CD4-positive, CD25-positive, alpha-beta regulatory T cell (primary cell): ENCODE data around the gene LCN1. TPM values are rescaled to one million over a fixed set of nuclear protein-coding genes. Genes with fewer than 3 reads are reported as not detected.

ENCODE experiments used
- ATAC-seq, 2 donors: fragments of 150-1000 bp; cut with Tn5 transposase; one replicate each; pipeline ENCODE4 v1.10.0; 2021; ENCODE audit warnings: low read depth in 2 of 2, moderate number of reproducible peaks in 2 of 2, moderate library complexity in 1 of 2
- DNase-seq, 3 donors: peaks; one replicate each; pipeline versions ENCODE4 v3.0.0 to v3.0.0-alpha.2; 2012 to 2022; ENCODE audit warnings: mixed read lengths in 1 of 3
- H3K27ac ChIP-seq: one replicate; pipeline ENCODE4 v1.7.0; 2013; ENCODE audit warnings: mild to moderate bottlenecking, low read length; ENCODE audit not compliant: insufficient read depth, poor library complexity, severe bottlenecking
- H3K27me3 ChIP-seq: one replicate; pipeline ENCODE4 v1.7.0; 2013; ENCODE audit warnings: low read length; ENCODE audit not compliant: control insufficient read depth, insufficient read depth
- H3K36me3 ChIP-seq: one replicate; pipeline ENCODE4 v1.7.0; 2013; ENCODE audit warnings: mild to moderate bottlenecking, low read length, moderate library complexity; ENCODE audit not compliant: control insufficient read depth, insufficient read depth
- H3K4me1 ChIP-seq: 2 replicates; pipeline ENCODE4 v1.7.0; 2013; ENCODE audit warnings: mild to moderate bottlenecking, low read length; ENCODE audit not compliant: insufficient read depth, control insufficient read depth, poor library complexity, severe bottlenecking
- H3K4me3 ChIP-seq: one replicate; pipeline ENCODE4 v1.7.0; 2013; ENCODE audit warnings: low read depth, mild to moderate bottlenecking, low read length, moderate library complexity
- H3K9me3 ChIP-seq, 2 experiments: 1 replicate in 1 of 2; 2 replicates in 1 of 2; pipeline ENCODE4 v1.7.0; 2013; ENCODE audit warnings: low read length in 2 of 2, mild to moderate bottlenecking in 1 of 2, moderate library complexity in 1 of 2; ENCODE audit not compliant: control insufficient read depth in 2 of 2
- H3K27ac Mint-ChIP-seq, 3 donors: one replicate each; pipeline ENCODE4 v1.8.0; 2020 to 2022; ENCODE audit warnings: mild to moderate bottlenecking in 3 of 3, mixed read lengths in 3 of 3, moderate library complexity in 2 of 3
- H3K27me3 Mint-ChIP-seq: one replicate; pipeline ENCODE4 v1.8.0; 2022; ENCODE audit warnings: mild to moderate bottlenecking, mixed read lengths
- H3K36me3 Mint-ChIP-seq: one replicate; pipeline ENCODE4 v1.8.0; 2020; ENCODE audit warnings: mixed read lengths
- H3K4me1 Mint-ChIP-seq, 4 donors: one replicate each; pipeline ENCODE4 v1.8.0; 2020 to 2022; ENCODE audit warnings: mixed read lengths in 4 of 4, mild to moderate bottlenecking in 1 of 4
- H3K4me3 Mint-ChIP-seq, 4 donors: one replicate each; pipeline ENCODE4 v1.8.0; 2020 to 2022; ENCODE audit warnings: mild to moderate bottlenecking in 4 of 4, mixed read lengths in 4 of 4, moderate library complexity in 3 of 4
- H3K9me3 Mint-ChIP-seq, 7 donors: one replicate each; pipeline ENCODE4 v1.8.0; 2020 to 2022; ENCODE audit warnings: mixed read lengths in 7 of 7, mild to moderate bottlenecking in 3 of 7, moderate library complexity in 2 of 7
- polyA plus RNA-seq, 4 donors: library from polyadenylated mRNA; unstranded; fragments of 300-500 nt; fragmentation: Illumina TruSeq; gene quantifications; one replicate each; pipeline ENCODE4 v1.2.3, GENCODE V29; 2021
- total RNA-seq: library from RNA; stranded (reverse); gene quantifications from one replicate; pipeline ENCODE4 v1.2.3, GENCODE V29; 2022

LCN1 gene
- total and polyA plus RNA-seq, 5 donors from 2014 or later, result not detected

DNA sequence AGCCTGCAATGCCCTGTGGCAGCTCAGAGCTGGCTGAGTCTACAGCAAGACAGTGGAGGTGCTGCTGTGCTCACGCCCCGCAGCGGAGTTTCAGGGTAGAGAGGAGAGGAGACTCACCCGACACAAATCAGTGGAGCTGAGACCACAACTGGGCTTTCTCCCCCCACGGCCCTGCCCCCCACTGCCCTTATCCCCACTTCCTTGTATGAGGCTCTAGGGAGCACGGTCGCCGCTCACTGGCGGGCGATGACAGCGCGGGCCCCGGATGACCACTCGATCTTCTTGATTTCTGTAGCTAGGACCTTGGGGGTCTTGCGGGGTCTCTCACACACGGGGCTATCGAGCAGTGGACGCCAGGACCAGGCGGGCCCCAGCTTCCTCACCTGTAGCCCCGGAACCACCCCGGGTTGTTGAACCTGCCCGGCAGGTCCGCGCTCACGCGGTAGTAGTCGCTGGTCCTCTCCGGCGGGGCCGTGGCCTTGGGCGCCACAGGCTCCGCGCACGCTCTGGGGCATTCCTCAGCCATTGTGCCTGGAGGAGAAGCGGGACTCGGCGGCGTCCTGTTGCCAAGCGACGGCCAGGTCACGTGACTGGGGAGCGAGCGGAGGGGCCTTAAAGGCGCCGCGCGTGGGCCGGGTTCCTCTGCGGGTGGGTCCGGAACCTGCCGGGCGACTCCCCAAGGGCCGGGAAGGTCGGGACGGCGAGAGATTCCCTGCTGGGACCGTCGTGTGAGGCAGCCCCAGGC, 21.7 kb upstream of the LCN1 start:
- peaks cover 19% of the 10 kb centered on the region for H3K36me3 ChIP-seq
- Mint-ChIP-seq H3K9me3 (no peaks in the 10 kb centered on the region), H3K27me3 (peaks cover 11% of the 10 kb centered on the region), H3K4me3 (peak overlapping the region; percentile 85 to 89 (median 88)), H3K4me1 (peaks cover 0 to 29% (median 11%) of the 10 kb centered on the region in 4 donors), H3K27ac (peak overlapping the region; percentile 5 to 74 (median 65)), H3K36me3 (peaks cover 10% of the 10 kb centered on the region)
- no peaks in the 10 kb centered on the region for H3K9me3 ChIP-seq
- peaks cover 28% of the 10 kb centered on the region for H3K4me1 ChIP-seq
- DNase-seq (peak; percentile 82 to 88 (median 82)), ATAC-seq (peak; percentile 34 to 48)
- H3K4me3 ChIP-seq, result no peak overlapping the region
- peak overlapping the region; percentile 47 for H3K27ac ChIP-seq
- H3K27me3 ChIP-seq, result no peaks in the 10 kb centered on the region

DNA sequence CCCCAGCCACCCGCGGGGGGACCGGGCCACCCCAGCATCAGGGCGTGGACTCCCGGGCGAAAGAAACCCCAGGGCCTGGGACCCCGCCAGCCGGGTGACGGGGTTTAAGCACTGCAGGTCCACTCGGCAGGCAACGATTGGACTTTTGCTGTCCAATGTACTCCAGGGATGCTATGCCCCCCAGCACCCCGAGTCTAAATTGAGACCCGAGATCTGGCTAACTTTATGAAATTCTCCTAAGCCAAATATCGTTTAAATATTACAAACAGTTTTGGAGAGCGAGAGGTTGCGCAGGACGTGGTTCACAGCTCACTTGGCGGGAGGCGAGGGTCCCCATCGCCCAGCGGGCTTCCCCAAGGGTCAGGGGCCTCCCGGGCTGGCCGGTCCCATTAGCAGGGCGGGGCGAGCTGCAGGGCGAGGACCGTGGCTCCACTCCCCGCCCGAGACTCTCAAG, 21.1 kb upstream of the LCN1 start:
- Mint-ChIP-seq H3K4me1 (peaks cover 0 to 32% (median 13%) of the 10 kb centered on the region in 4 donors), H3K36me3 (peaks cover 13% of the 10 kb centered on the region), H3K27ac (peak overlapping the region in 2 of 3 donors; percentile 32 to 71), H3K9me3 (no peaks in the 10 kb centered on the region), H3K4me3 (peak overlapping the region; percentile 88 to 98 (median 90)), H3K27me3 (peaks cover 9% of the 10 kb centered on the region)
- peak overlapping the region; percentile 47 for H3K27ac ChIP-seq
- no peaks in the 10 kb centered on the region for H3K27me3 ChIP-seq
- peak; percentile 3 to 9 for ATAC-seq
- peaks cover 28% of the 10 kb centered on the region for H3K4me1 ChIP-seq
- peak overlapping the region; percentile 81 for H3K4me3 ChIP-seq
- DNase-seq, result no peak
- H3K9me3 ChIP-seq, result no peaks in the 10 kb centered on the region
- peaks cover 23% of the 10 kb centered on the region for H3K36me3 ChIP-seq

DNA sequence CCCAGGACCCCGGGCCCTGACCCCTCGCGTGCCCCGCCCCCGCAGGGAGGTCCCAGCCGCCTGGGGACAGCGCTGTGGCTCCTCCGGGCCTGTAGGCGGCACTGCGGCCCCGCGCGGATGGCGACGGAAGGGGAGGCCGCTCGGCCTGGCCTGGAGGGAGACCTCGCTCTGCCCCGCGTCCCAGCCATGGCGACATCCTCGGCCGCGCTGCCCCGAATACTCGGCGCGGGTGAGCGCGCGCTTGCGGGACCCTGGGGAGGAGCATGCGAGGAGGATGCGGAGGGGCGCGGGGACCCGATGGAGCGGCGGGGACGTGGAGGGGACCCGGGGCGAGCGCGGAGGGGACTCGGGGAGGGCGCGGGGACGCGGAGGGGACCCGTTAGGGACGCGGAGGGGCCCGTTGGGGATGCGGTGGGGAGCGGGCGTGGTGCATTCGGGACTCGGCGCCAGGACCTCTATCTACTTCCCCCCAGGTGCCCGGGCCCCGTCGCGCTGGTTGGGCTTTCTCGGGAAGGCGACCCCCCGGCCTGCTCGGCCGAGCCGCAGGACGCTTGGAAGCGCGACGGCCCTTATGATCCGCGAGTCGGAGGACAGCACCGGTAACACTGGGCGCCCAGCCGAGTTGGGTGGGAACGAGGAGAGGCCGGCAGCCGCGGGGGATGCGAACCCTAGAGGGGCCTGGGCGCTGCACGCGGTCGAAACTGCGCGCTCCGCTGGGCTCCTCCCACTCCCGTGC, 20.5 kb upstream of the LCN1 start, which contains the start of gene MRPS2:
TSS of gene MRPS2 (plus strand) at position 158 of the 736 bp plus-strand sequence. CDS start at position 187, 29 bp downstream.
- peak; percentile 95 to 96 for ATAC-seq
- Mint-ChIP-seq H3K4me1 (peaks cover 0 to 32% (median 13%) of the 10 kb centered on the region in 4 donors), H3K27me3 (peaks cover 5% of the 10 kb centered on the region), H3K4me3 (peak within 1 kb of the TSS; percentile 88 to 98 (median 90)), H3K36me3 (peaks cover 13% of the 10 kb centered on the region), H3K9me3 (no peaks in the 10 kb centered on the region), H3K27ac (peak within 1 kb of the TSS; percentile 69 to 89 (median 84))
- Histone ChIP-seq H3K27ac (peak within 1 kb of the TSS; percentile 47), H3K9me3 (no peaks in the 10 kb centered on the region), H3K4me3 (peak within 1 kb of the TSS; percentile 81), H3K4me1 (peaks cover 28% of the 10 kb centered on the region), H3K36me3 (peaks cover 23% of the 10 kb centered on the region), H3K27me3 (no peaks in the 10 kb centered on the region)
- DNase-seq, result peak; percentile 73 to 89 (median 82)

DNA sequence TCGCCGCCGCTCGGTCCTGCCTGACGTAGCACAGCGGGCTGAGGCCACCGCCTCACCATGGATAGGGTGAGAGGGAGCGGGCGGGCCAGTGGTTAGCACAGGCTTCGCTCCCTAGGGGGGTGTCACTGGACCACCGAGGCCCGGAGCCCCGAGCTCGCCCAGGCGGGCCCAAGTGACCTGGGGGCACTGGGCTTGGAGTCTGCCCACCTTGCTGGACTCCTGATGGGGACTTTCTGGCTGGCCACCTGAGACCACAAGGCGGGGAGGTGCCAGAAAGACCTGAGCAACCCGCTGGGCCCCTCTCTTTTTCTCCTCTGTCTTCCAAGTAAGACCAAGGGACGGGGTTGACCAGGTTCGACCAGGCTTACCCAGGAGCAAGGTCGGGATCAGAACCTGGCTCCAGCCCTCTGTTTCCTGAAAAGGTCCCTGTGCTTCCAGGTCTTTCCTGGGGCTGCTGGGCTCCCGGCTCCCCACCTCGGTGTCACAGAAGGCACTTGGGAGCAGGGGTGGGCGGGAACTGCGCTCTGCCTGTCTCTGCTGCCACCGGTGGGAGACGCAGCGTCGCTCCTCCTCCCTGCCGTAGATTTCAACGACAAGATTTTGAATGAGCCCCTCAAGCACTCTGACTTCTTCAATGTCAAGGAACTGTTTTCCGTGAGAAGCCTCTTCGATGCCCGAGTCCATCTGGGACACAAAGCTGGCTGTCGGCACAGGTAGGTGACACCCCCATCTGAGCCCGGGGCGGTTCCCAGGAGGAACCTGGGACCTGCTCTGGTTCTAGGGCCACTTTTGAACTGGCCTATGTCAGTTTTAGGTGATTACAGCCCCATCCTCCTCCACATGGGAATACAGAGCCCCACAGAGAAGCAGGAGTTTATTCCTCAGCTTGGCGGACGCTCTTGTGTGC, 19.7 kb upstream of the LCN1 start:
- Mint-ChIP-seq H3K4me1 (peaks cover 0 to 32% (median 13%) of the 10 kb centered on the region in 4 donors), H3K27me3 (peaks cover 5% of the 10 kb centered on the region), H3K27ac (peak overlapping the region in 2 of 3 donors; percentile 32 to 89), H3K4me3 (peak overlapping the region; percentile 84 to 92 (median 88)), H3K9me3 (no peaks in the 10 kb centered on the region), H3K36me3 (peaks cover 13% of the 10 kb centered on the region)
- Histone ChIP-seq H3K9me3 (no peaks in the 10 kb centered on the region), H3K4me3 (peak overlapping the region; percentile 19), H3K27ac (peak overlapping the region; percentile 47), H3K27me3 (no peaks in the 10 kb centered on the region), H3K4me1 (peaks cover 28% of the 10 kb centered on the region), H3K36me3 (peaks cover 23% of the 10 kb centered on the region)
- DNase-seq (peak in 1 of 3 donors; percentile 71), ATAC-seq (no peak)

DNA sequence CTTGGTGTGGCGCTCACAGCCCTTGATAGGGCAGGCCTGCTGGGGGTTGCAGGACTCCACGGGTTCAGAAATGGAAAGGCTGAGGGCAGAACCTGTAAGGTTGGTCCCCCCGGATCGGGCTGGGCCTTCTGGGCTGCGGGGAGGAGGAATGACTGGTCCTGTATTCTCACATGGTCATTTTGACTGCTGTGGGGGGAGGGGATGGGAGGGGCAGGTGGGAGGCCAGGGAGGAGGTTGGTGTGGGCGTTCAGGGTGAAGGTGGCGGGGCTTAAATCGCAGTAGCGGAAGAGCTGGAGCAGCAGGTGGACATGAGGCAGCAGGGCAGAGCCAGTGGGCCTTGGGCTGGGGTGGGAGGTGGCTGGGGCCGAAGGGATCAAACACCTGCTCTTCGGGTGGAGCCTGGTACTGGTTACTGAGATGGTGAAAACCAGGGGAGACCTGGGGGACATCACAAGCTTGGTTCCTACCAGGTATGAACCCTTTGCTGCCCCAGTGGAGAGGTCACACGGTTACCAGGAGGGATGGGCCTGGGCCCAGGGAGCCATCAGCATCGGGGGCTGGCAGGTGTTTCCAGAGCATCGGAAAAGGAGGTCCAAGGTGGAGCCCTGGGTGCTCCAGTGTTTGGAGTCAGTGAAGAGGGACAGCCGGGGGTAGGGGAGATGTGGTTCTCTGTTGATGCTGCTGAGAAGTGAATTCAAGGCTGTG, 18.9 kb upstream of the LCN1 start:
- Histone ChIP-seq H3K27ac (no peak overlapping the region), H3K36me3 (peaks cover 23% of the 10 kb centered on the region), H3K9me3 (no peaks in the 10 kb centered on the region), H3K27me3 (no peaks in the 10 kb centered on the region), H3K4me3 (no peak overlapping the region), H3K4me1 (peaks cover 28% of the 10 kb centered on the region)
- DNase-seq, result no peak
- Mint-ChIP-seq H3K27me3 (peaks cover 5% of the 10 kb centered on the region), H3K36me3 (peaks cover 13% of the 10 kb centered on the region), H3K27ac (peak overlapping the region; percentile 32 to 89 (median 78)), H3K4me1 (peaks cover 0 to 32% (median 13%) of the 10 kb centered on the region in 4 donors), H3K9me3 (no peaks in the 10 kb centered on the region), H3K4me3 (peak overlapping the region; percentile 77 to 92 (median 86))
- no peak for ATAC-seq

DNA sequence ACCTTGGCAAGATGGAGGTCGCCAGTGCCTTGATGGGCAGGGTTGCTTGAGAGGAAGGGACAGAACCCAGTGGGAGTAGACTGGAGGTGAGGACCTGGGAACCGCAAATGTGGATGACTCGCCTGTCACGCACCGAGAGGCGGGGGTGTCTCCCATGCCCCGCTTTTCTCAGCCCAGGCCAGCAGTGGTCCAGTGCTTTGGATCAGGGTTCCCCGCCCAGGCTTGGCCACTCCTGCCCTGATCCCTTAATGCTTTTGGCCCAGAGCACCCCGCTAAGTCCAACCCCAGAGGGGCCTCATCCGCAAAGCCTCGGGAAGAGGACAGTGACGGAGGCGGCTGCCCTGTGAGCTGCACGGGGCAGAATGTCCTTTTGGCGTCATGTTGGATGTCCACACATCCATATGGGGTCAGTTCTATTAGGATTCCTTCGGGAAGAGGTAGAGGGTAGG, 18.3 kb upstream of the LCN1 start:
- H3K27me3 ChIP-seq, result no peaks in the 10 kb centered on the region
- H3K4me1 ChIP-seq, result peaks cover 28% of the 10 kb centered on the region
- H3K27ac ChIP-seq, result no peak overlapping the region
- Mint-ChIP-seq H3K36me3 (peaks cover 13% of the 10 kb centered on the region), H3K27me3 (no peaks in the 10 kb centered on the region), H3K27ac (peak overlapping the region in 1 of 3 donors; percentile 78), H3K4me3 (peak overlapping the region; percentile 15 to 92 (median 68)), H3K9me3 (no peaks in the 10 kb centered on the region), H3K4me1 (peaks cover 0 to 32% (median 13%) of the 10 kb centered on the region in 4 donors)
- H3K4me3 ChIP-seq, result no peak overlapping the region
- no peaks in the 10 kb centered on the region for H3K9me3 ChIP-seq
- peaks cover 23% of the 10 kb centered on the region for H3K36me3 ChIP-seq
- DNase-seq (no peak), ATAC-seq (no peak)
